Measurements from ENCODE around the gene BPIFA2. TPM values are rescaled to one million over a fixed set of nuclear protein-coding genes. Genes with fewer than 3 reads are reported as not detected.

The BPIFA2 gene
- total and polyA plus RNA-seq, 10 of the 15 experiments (the other 5 are each of a cell fraction or from before 2014, with no cell fraction given), result not detected

DNA sequence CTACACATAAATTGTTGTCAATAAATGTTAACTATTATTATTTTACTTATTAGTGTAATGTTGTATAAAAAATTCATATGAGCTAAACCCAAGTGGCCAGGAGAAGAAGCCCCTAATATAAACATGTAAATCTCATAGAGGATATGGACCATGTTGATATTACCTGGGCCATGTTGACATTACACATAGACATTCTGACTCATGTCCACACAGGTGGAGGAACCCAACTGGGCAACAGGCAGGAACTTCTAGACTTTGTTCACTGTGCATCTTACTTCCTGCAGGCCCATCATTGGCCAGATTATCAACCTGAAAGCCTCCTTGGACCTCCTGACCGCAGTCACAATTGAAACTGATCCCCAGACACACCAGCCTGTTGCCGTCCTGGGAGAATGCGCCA lies 7.2 kb downstream of the BPIFA2 start (continued):
- TF ChIP-seq BMI1 (IDR thresholded peaks at IDR 0.05; ENCODE audit: borderline replicate concordance) (no peak), BCL11A (IDR thresholded peaks at IDR 0.05; ENCODE audit: low read depth, low read length) (no peak), TBL1XR1 (IDR thresholded peaks at IDR 0.05; ENCODE audit: low read depth, low read length) (no peak), RCOR1 (conservative IDR thresholded peaks at IDR 0.05; ENCODE audit: low read depth, low read length) (no peak), STAT1 (conservative IDR thresholded peaks at IDR 0.05) (no peak), TCF3 (IDR thresholded peaks at IDR 0.05; ENCODE audit: borderline replicate concordance, insufficient read depth, low read depth, low read length) (no peak), SP1 (IDR thresholded peaks at IDR 0.05; ENCODE audit: low read depth, low read length) (no peak)
- TF ChIP-seq, protein P1, sequence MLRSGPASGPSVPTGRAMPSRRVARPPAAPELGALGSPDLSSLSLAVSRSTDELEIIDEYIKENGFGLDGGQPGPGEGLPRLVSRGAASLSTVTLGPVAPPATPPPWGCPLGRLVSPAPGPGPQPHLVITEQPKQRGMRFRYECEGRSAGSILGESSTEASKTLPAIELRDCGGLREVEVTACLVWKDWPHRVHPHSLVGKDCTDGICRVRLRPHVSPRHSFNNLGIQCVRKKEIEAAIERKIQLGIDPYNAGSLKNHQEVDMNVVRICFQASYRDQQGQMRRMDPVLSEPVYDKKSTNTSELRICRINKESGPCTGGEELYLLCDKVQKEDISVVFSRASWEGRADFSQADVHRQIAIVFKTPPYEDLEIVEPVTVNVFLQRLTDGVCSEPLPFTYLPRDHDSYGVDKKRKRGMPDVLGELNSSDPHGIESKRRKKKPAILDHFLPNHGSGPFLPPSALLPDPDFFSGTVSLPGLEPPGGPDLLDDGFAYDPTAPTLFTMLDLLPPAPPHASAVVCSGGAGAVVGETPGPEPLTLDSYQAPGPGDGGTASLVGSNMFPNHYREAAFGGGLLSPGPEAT (IDR thresholded peaks at IDR 0.05; ENCODE audit: low read depth), result no peak
- TF ChIP-seq, protein P2, sequence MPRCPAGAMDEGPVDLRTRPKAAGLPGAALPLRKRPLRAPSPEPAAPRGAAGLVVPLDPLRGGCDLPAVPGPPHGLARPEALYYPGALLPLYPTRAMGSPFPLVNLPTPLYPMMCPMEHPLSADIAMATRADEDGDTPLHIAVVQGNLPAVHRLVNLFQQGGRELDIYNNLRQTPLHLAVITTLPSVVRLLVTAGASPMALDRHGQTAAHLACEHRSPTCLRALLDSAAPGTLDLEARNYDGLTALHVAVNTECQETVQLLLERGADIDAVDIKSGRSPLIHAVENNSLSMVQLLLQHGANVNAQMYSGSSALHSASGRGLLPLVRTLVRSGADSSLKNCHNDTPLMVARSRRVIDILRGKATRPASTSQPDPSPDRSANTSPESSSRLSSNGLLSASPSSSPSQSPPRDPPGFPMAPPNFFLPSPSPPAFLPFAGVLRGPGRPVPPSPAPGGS (IDR thresholded peaks at IDR 0.05; ENCODE audit: borderline replicate concordance, insufficient read depth, low read depth, low read length, poor library complexity, severe bottlenecking), result no peak
- TF ChIP-seq, protein P3, sequence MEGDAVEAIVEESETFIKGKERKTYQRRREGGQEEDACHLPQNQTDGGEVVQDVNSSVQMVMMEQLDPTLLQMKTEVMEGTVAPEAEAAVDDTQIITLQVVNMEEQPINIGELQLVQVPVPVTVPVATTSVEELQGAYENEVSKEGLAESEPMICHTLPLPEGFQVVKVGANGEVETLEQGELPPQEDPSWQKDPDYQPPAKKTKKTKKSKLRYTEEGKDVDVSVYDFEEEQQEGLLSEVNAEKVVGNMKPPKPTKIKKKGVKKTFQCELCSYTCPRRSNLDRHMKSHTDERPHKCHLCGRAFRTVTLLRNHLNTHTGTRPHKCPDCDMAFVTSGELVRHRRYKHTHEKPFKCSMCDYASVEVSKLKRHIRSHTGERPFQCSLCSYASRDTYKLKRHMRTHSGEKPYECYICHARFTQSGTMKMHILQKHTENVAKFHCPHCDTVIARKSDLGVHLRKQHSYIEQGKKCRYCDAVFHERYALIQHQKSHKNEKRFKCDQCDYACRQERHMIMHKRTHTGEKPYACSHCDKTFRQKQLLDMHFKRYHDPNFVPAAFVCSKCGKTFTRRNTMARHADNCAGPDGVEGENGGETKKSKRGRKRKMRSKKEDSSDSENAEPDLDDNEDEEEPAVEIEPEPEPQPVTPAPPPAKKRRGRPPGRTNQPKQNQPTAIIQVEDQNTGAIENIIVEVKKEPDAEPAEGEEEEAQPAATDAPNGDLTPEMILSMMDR (IDR thresholded peaks at IDR 0.05 in 2 of 3, conservative IDR thresholded peaks at IDR 0.05 in 1 of 3; ENCODE audit: control insufficient read depth in 2 of 3, extremely low read depth in 1 of 3, insufficient read depth in 1 of 3, low read depth in 3 of 3, low read length in 3 of 3), result no peak
